ENCODE data around the gene CBLB. TPM values are rescaled to one million over a fixed set of nuclear protein-coding genes. Genes with fewer than 3 reads are reported as not detected.

Gene CBLB
- total and polyA plus RNA-seq, 9 donors: 19.5 to 31.4 (median 21.0) TPM

GRCh38 chr3:105722943-105723556 lies 145.8 kb downstream of the CBLB start:
- Histone ChIP-seq H3K27me3 (ENCODE audit: control insufficient read depth, insufficient read depth, low read length) (no peaks in the 10 kb centered on the region), H3K9me3 (replicated peaks; ENCODE audit: control insufficient read depth, low read depth, low read length) (no peaks in the 10 kb centered on the region), H3K27ac (ENCODE audit: low read length) (no peak overlapping the region), H3K4me3 (ENCODE audit: low read length) (no peak overlapping the region), H3K36me3 (ENCODE audit: control insufficient read depth, insufficient read depth, low read length) (peaks cover 15% of the 10 kb centered on the region), H3K4me1 (ENCODE audit: control insufficient read depth, insufficient read depth, low read length) (no peaks in the 10 kb centered on the region)
- peak; percentile 52 for DNase-seq
- no CpG with 5 or more reads among the region's 3 CpGs for WGBS (ENCODE audit: insufficient coverage)

- no peaks in the 10 kb centered on the region for H3K9me3 ChIP-seq (replicated peaks; ENCODE audit: control insufficient read depth, low read depth, low read length)
- peaks cover 20% of the 10 kb centered on the region for H3K36me3 ChIP-seq (ENCODE audit: control insufficient read depth, insufficient read depth, low read length)
- no peaks in the 10 kb centered on the region for H3K4me1 ChIP-seq (ENCODE audit: control insufficient read depth, insufficient read depth, low read length)
- 85% methylated on average over 11 of the region's 12 CpGs for WGBS (ENCODE audit: insufficient coverage)
- no peak overlapping the region for H3K4me3 ChIP-seq (ENCODE audit: low read length)
- no peak for DNase-seq
- H3K27ac ChIP-seq (ENCODE audit: low read length): no peak overlapping the region
- H3K27me3 ChIP-seq (ENCODE audit: control insufficient read depth, insufficient read depth, low read length): no peaks in the 10 kb centered on the region
Observed at GRCh38 chr3:105719791-105720190, 149.0 kb downstream of the CBLB start.

DNA sequence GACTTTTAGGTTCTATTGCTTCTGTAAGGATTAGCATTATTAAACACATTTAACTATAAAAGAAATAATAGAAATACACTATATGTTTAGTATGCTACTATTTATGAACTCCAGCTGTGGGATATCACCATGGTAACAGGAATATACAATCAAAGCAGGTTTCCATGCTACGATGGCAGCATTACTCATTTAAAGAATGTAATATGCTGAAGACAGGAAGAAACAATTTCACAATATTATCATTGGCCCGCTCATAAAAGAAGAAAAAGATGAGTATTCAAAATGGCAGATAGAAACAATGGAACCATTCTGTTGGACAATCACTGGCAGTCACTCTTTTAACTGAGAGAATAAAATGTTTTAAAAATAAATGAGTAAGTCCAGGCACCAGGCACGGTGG lies 153.4 kb downstream of the CBLB start:
- Histone ChIP-seq H3K27ac (ENCODE audit: low read length) (no peak overlapping the region), H3K9me3 (replicated peaks; ENCODE audit: control insufficient read depth, low read depth, low read length) (no peaks in the 10 kb centered on the region), H3K4me3 (ENCODE audit: low read length) (no peak overlapping the region), H3K27me3 (ENCODE audit: control insufficient read depth, insufficient read depth, low read length) (no peaks in the 10 kb centered on the region), H3K36me3 (ENCODE audit: control insufficient read depth, insufficient read depth, low read length) (peaks cover 30% of the 10 kb centered on the region), H3K4me1 (ENCODE audit: control insufficient read depth, insufficient read depth, low read length) (no peaks in the 10 kb centered on the region)
- peak; percentile 62 for DNase-seq
- WGBS (ENCODE audit: insufficient coverage): no CpG with 5 or more reads among the region's 3 CpGs

DNA sequence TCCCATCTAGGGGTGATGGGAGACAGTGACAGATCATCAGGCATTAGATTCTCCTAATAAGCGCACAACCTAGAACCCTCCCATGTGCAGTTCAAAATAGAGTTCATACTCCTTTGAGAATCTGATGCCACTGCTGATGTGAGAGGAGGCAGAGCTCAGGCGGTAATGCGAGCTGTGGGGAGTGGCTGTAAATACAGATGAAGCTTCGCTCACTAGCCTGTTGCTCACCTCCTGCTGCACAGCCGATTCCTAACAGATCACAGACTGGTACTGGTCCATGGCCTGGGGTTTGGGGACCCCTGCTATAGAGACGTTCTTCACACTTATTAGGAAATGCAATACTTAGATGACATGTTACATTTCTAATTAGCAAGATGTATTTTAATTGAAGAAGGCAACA lies 154.4 kb downstream of the CBLB start:
- Histone ChIP-seq H3K4me1 (ENCODE audit: control insufficient read depth, insufficient read depth, low read length) (no peaks in the 10 kb centered on the region), H3K27ac (ENCODE audit: low read length) (no peak overlapping the region), H3K36me3 (ENCODE audit: control insufficient read depth, insufficient read depth, low read length) (peaks cover 23% of the 10 kb centered on the region), H3K9me3 (replicated peaks; ENCODE audit: control insufficient read depth, low read depth, low read length) (no peaks in the 10 kb centered on the region), H3K4me3 (ENCODE audit: low read length) (no peak overlapping the region), H3K27me3 (ENCODE audit: control insufficient read depth, insufficient read depth, low read length) (no peaks in the 10 kb centered on the region)
- 100% methylated on average over 2 of the region's 6 CpGs for WGBS (ENCODE audit: insufficient coverage)
- DNase-seq: no peak

- no peak for DNase-seq
- Histone ChIP-seq H3K4me1 (ENCODE audit: control insufficient read depth, insufficient read depth, low read length) (no peaks in the 10 kb centered on the region), H3K27ac (ENCODE audit: low read length) (no peak overlapping the region), H3K9me3 (replicated peaks; ENCODE audit: control insufficient read depth, low read depth, low read length) (no peaks in the 10 kb centered on the region), H3K4me3 (ENCODE audit: low read length) (no peak overlapping the region), H3K27me3 (ENCODE audit: control insufficient read depth, insufficient read depth, low read length) (no peaks in the 10 kb centered on the region), H3K36me3 (ENCODE audit: control insufficient read depth, insufficient read depth, low read length) (peaks cover 6% of the 10 kb centered on the region)
- no CpG with 5 or more reads among the region's 1 CpG for WGBS (ENCODE audit: insufficient coverage)
Observed at GRCh38 chr3:105708980-105709379, 159.8 kb downstream of the CBLB start.

DNA sequence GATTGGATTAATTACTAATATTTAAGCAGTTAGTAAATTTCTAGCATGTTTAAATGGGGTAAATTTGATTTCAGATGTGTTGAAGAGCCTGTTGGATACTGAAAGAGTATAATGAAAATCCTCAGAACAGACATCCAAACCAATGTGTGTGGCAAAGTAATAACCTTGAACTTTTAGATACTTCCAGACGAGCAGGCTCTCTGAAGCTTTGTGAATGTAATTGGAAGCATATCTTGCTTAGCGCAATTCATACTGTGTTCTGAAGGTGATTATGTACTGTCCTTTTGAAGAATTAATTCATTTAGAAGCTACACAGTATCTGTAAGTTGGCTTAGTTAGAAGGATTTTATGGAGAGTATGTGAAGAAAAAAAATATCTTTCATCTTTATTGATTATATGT lies 161.8 kb downstream of the CBLB start:
- DNase-seq: no peak
- Histone ChIP-seq H3K9me3 (replicated peaks; ENCODE audit: control insufficient read depth, low read depth, low read length) (no peaks in the 10 kb centered on the region), H3K27ac (ENCODE audit: low read length) (no peak overlapping the region), H3K27me3 (ENCODE audit: control insufficient read depth, insufficient read depth, low read length) (no peaks in the 10 kb centered on the region), H3K36me3 (ENCODE audit: control insufficient read depth, insufficient read depth, low read length) (peaks cover 6% of the 10 kb centered on the region), H3K4me1 (ENCODE audit: control insufficient read depth, insufficient read depth, low read length) (no peaks in the 10 kb centered on the region), H3K4me3 (ENCODE audit: low read length) (no peak overlapping the region)
- WGBS (ENCODE audit: insufficient coverage): no CpG with 5 or more reads among the region's 2 CpGs

DNA sequence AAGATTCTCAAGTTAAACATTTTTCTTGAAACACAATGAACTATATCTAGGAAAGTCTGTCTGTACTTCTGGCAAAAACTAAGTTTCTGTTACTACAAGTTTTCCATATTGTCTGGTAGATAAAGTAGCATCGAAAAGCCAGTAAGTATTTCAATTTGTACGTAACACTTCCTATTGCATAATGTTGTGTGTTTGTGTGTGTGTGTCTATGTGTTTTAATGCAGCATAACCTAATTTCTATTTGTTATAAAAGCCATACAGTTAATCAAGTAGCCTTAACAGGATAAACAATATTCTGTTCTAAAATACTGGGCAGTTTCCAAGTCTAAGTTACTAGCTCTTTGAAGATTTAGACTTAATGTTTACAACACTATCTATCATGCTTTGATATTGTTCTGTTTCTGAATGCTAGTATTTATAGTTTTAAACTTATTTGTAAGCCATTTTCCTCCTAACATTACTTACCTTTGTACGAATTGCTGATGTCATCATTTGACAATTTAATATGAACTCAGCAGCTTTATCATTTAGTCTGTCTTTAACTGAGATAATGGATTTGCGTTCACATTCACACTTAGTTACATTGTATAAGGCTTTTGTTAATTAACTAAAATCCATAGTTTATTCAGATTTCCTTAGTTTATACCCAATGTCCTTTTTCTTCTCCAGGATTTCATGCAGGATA lies 163.9 kb downstream of the CBLB start:
- peak; percentile 23 for DNase-seq
- H3K4me1 ChIP-seq (ENCODE audit: control insufficient read depth, insufficient read depth, low read length): no peaks in the 10 kb centered on the region
- no peaks in the 10 kb centered on the region for H3K9me3 ChIP-seq (replicated peaks; ENCODE audit: control insufficient read depth, low read depth, low read length)
- H3K4me3 ChIP-seq (ENCODE audit: low read length): no peak overlapping the region
- no peaks in the 10 kb centered on the region for H3K27me3 ChIP-seq (ENCODE audit: control insufficient read depth, insufficient read depth, low read length)
- WGBS (ENCODE audit: insufficient coverage): no CpG with 5 or more reads among the region's 4 CpGs
- H3K27ac ChIP-seq (ENCODE audit: low read length): no peak overlapping the region
- H3K36me3 ChIP-seq (ENCODE audit: control insufficient read depth, insufficient read depth, low read length): peaks cover 17% of the 10 kb centered on the region

DNA sequence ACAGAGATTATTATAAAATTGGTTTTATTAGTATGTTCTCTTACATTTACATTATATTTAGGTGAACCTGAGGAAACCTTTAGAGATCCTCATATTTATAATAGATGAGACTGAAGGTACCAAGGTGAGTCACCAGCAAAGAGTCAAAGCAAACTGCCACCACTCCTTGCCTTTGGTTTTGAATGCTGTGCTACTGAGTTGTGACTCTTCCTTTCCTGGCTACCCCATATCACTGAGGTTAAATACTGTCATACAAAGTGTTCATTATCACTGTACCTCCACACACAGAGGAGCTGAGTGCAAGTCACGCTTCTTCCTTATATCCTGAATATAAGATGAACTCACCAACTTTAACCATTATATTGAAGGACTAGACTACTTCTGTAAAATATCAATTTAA lies 168.2 kb downstream of the CBLB start:
- peaks cover 17% of the 10 kb centered on the region for H3K36me3 ChIP-seq (ENCODE audit: control insufficient read depth, insufficient read depth, low read length)
- DNase-seq: no peak

DNA sequence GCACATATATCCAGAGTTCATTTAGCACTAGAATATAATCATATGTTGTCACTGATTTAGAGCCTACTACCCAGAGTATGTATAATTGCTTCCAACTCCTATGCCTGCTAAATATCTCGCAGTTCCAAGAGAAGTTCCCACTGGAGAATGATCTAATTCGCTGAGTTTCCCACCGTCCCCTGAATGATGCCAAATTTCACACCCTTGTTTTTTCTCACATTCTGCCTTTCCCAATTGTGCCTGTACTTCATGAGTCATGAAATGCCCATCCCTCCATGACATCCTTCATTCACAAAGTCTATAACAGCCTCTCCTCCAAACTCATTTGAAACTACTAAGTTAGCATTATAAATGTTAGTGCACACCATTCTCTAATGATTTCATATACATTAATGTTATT lies 177.2 kb downstream of the CBLB start:
- Histone ChIP-seq H3K27ac (ENCODE audit: low read length) (peak overlapping the region; percentile 0), H3K4me3 (ENCODE audit: low read length) (no peak overlapping the region), H3K36me3 (ENCODE audit: control insufficient read depth, insufficient read depth, low read length) (peaks cover 10% of the 10 kb centered on the region), H3K4me1 (ENCODE audit: control insufficient read depth, insufficient read depth, low read length) (no peaks in the 10 kb centered on the region), H3K27me3 (ENCODE audit: control insufficient read depth, insufficient read depth, low read length) (no peaks in the 10 kb centered on the region), H3K9me3 (replicated peaks; ENCODE audit: control insufficient read depth, low read depth, low read length) (no peaks in the 10 kb centered on the region)
- 28% methylated on average over 3 of the region's 3 CpGs for WGBS (ENCODE audit: insufficient coverage)
- peak; percentile 65 for DNase-seq

More for the DNA sequence above, 168.2 kb downstream of the CBLB start:
- Histone ChIP-seq H3K9me3 (replicated peaks; ENCODE audit: control insufficient read depth, low read depth, low read length) (no peaks in the 10 kb centered on the region), H3K27me3 (ENCODE audit: control insufficient read depth, insufficient read depth, low read length) (no peaks in the 10 kb centered on the region), H3K27ac (ENCODE audit: low read length) (no peak overlapping the region), H3K4me1 (ENCODE audit: control insufficient read depth, insufficient read depth, low read length) (no peaks in the 10 kb centered on the region), H3K4me3 (ENCODE audit: low read length) (no peak overlapping the region)
- no CpG with 5 or more reads among the region's 1 CpG for WGBS (ENCODE audit: insufficient coverage)

DNA sequence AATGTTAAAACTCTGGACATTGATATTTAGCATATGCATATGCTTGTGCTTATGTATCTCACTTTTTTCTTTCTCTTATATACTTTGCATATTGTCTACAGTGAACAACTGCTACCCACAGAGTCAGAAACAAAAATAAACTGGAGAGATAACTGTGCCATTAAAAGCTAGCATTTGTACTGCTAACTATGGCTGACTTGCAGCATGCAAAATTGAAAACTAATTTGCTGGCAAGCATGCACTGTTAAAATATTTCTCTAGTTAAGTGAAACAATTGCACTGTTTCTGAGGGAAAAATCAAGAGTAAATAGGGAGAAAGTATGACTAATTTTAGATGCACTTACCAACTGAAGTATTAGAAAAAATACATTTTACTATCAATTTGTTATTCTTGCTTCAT lies 177.8 kb downstream of the CBLB start:
- Histone ChIP-seq H3K27me3 (ENCODE audit: control insufficient read depth, insufficient read depth, low read length) (no peaks in the 10 kb centered on the region), H3K9me3 (replicated peaks; ENCODE audit: control insufficient read depth, low read depth, low read length) (no peaks in the 10 kb centered on the region), H3K4me3 (ENCODE audit: low read length) (no peak overlapping the region), H3K4me1 (ENCODE audit: control insufficient read depth, insufficient read depth, low read length) (no peaks in the 10 kb centered on the region), H3K27ac (ENCODE audit: low read length) (no peak overlapping the region), H3K36me3 (ENCODE audit: control insufficient read depth, insufficient read depth, low read length) (peaks cover 10% of the 10 kb centered on the region)
- DNase-seq: peak; percentile 75

Measured in muscle of leg (tissue), 11 donors.